SU-DHL-6 (cell line): ENCODE measurements around the gene RPL22L1.

Experiments used
- H2AFZ ChIP-seq: fragments of 200-600 bp; sonication (generic); 2 replicates; pipeline ENCODE4 v1.6.1; 2014; ENCODE audit warnings: low read depth, mild to moderate bottlenecking, moderate library complexity, mixed read lengths, antibody characterized with exemption, low read length; ENCODE audit not compliant: severe bottlenecking
- H3F3A ChIP-seq: fragments of 200-600 bp; shearing (Covaris generic); 2 replicates; pipeline ENCODE4 v1.6.0; 2016; ENCODE audit warnings: antibody characterized with exemption, mild to moderate bottlenecking; ENCODE audit not compliant: insufficient read depth
- H3K27ac ChIP-seq: fragments of 200-600 bp; sonication (generic); 2 replicates; pipeline ENCODE4 v1.5.1; 2016; ENCODE audit warnings: low read depth, mild to moderate bottlenecking, low read length, moderate library complexity, mixed read lengths
- H3K27me3 ChIP-seq: fragments of 200-600 bp; sonication (generic), shearing (Covaris generic); 2 replicates; pipeline ENCODE4 v1.6.0; 2014; ENCODE audit warnings: mild to moderate bottlenecking, low read length
- H3K36me3 ChIP-seq: fragments of 200-600 bp; sonication (generic); 2 replicates; pipeline ENCODE4 v1.6.1; 2014; ENCODE audit warnings: mild to moderate bottlenecking, low read length, mixed read lengths
- H3K4me2 ChIP-seq: fragments of 300-600, 200-600 bp; shearing (Covaris generic), sonication (generic); 2 replicates; pipeline ENCODE4 v1.6.0; 2014; ENCODE audit warnings: low read length, low read depth, mild to moderate bottlenecking; ENCODE audit not compliant: poor library complexity, severe bottlenecking
- H3K4me3 ChIP-seq: fragments of 200-600 bp; sonication (generic); 2 replicates; pipeline ENCODE4 v1.5.1; 2014; ENCODE audit warnings: antibody characterized with exemption, low read length, mild to moderate bottlenecking, mixed read lengths; ENCODE audit not compliant: insufficient read depth, poor library complexity, severe bottlenecking
- H3K79me2 ChIP-seq: fragments of 200-600 bp; sonication (generic); 2 replicates; pipeline ENCODE4 v1.6.1; 2014; ENCODE audit warnings: mild to moderate bottlenecking, low read length, moderate library complexity; ENCODE audit not compliant: insufficient read depth
- H3K9ac ChIP-seq: fragments of 200-600 bp; sonication (generic); 2 replicates; pipeline ENCODE4 v1.7.0; 2014; ENCODE audit warnings: mild to moderate bottlenecking, low read length
- H3K9me2 ChIP-seq: fragments of 200-600 bp; sonication (generic); replicated peaks from 2 replicates; pipeline ENCODE4 v1.6.1; 2014; ENCODE audit warnings: low read length; ENCODE audit not compliant: insufficient read depth
- H3K9me3 ChIP-seq: fragments of 200-600 bp; sonication (generic); 2 replicates; pipeline ENCODE4 v1.6.1; 2014; ENCODE audit warnings: low read length, mixed read lengths; ENCODE audit not compliant: insufficient read depth
- H4K20me1 ChIP-seq: fragments of 200-600 bp; sonication (generic); 2 replicates; pipeline ENCODE4 v1.6.1; 2014; ENCODE audit warnings: low read depth, mild to moderate bottlenecking, antibody characterized with exemption, low read length, moderate library complexity, mixed read lengths
- CTCF ChIP-seq: fragments of 200-600 bp; sonication (generic); IDR thresholded peaks from one replicate; pipeline ENCODE4 v1.5.1; 2017; ENCODE audit warnings: antibody characterized with exemption, mild to moderate bottlenecking, low read length, moderate library complexity; ENCODE audit not compliant: insufficient read depth, poor library complexity, severe bottlenecking
- EZH2phosphoT487 ChIP-seq: fragments of 200-600 bp; sonication (generic), shearing (Covaris generic); conservative IDR thresholded peaks from 2 replicates; pipeline ENCODE4 v1.6.1; 2018; ENCODE audit warnings: mild to moderate bottlenecking, antibody characterized with exemption, low read length, moderate library complexity, mixed read lengths

Gene RPL22L1

DNA sequence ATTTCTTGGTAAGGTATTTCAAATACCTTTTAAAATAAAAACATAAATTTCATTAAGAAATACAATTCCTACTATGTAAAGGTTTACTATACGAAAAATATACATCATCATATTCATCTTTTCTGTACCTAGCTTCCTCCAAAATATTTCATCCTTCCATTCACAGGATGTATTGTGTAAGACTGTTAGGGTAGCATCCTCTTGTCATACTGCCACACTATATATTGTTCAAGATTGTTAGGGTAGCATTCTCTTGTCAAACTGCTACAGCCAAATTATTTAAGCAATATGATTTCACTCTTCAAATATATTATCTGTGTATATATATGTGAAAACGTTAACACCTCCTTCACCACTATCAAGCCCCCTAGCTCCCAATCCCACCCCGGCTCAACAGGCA, 3.5 kb downstream of the RPL22L1 start:
- Histone ChIP-seq H2AFZ (no peak overlapping the region), H3K9me2 (no peaks in the 10 kb centered on the region), H3K27ac (peak overlapping the region; percentile 82), H3K36me3 (peaks cover 36% of the 10 kb centered on the region), H3K27me3 (no peaks in the 10 kb centered on the region), H3F3A (peaks cover 69% of the 10 kb centered on the region), H3K79me2 (peaks cover 21% of the 10 kb centered on the region), H3K9me3 (no peaks in the 10 kb centered on the region), H4K20me1 (peaks cover 26% of the 10 kb centered on the region), H3K4me3 (no peak overlapping the region), H3K4me2 (peak overlapping the region; percentile 98), H3K9ac (no peak overlapping the region)
- TF ChIP-seq EZH2phosphoT487 (no peak), CTCF (no peak)

GRCh38 chr3:170865209-170866094, 4.5 kb downstream of the RPL22L1 start:
- Histone ChIP-seq H4K20me1 (peaks cover 26% of the 10 kb centered on the region), H3K4me2 (no peak overlapping the region), H3K27me3 (no peaks in the 10 kb centered on the region), H3K9ac (no peak overlapping the region), H3K27ac (no peak overlapping the region), H3K79me2 (peaks cover 21% of the 10 kb centered on the region), H3F3A (peaks cover 69% of the 10 kb centered on the region), H2AFZ (no peak overlapping the region), H3K4me3 (no peak overlapping the region), H3K36me3 (peaks cover 36% of the 10 kb centered on the region), H3K9me2 (no peaks in the 10 kb centered on the region), H3K9me3 (no peaks in the 10 kb centered on the region)
- TF ChIP-seq EZH2phosphoT487 (no peak), CTCF (no peak)

GRCh38 chr3:170864525-170865208, 5.3 kb downstream of the RPL22L1 start:
- Histone ChIP-seq H3K9me3 (no peaks in the 10 kb centered on the region), H3K4me3 (no peak overlapping the region), H3K27me3 (no peaks in the 10 kb centered on the region), H3K27ac (no peak overlapping the region), H3K9me2 (no peaks in the 10 kb centered on the region), H4K20me1 (peaks cover 26% of the 10 kb centered on the region), H2AFZ (no peak overlapping the region), H3F3A (peaks cover 66% of the 10 kb centered on the region), H3K36me3 (peaks cover 36% of the 10 kb centered on the region), H3K9ac (no peak overlapping the region), H3K79me2 (peaks cover 19% of the 10 kb centered on the region), H3K4me2 (no peak overlapping the region)
- TF ChIP-seq CTCF: no peak
- no peak for TF ChIP-seq EZH2phosphoT487
